ENCODE measurements around the gene C4orf51.
A peak's percentile ranks its signal among the peaks of the same experiment; 100 is the strongest.

Gene C4orf51

GRCh38 chr4:145716200-145716599 is 36.3 kb downstream of the C4orf51 start:
- peak; percentile 45 for DNase-seq

GRCh38 chr4:145716661-145717200 is 36.8 kb downstream of the C4orf51 start:
- no peak for DNase-seq

GRCh38 chr4:145719752-145720624 is 40.0 kb downstream of the C4orf51 start:
- DNase-seq: no peak

- DNase-seq: no peak
These were observed 40.7 kb downstream of the C4orf51 start for GRCh38 chr4:145720656-145721055.

GRCh38 chr4:145722561-145722960 is 42.6 kb downstream of the C4orf51 start:
- DNase-seq: no peak

GRCh38 chr4:145723336-145723735 is 43.4 kb downstream of the C4orf51 start:
- DNase-seq: no peak

- DNase-seq: no peak
These were observed 50.1 kb downstream of the C4orf51 start for GRCh38 chr4:145730026-145730425.

- peak; percentile 72 for DNase-seq
These were observed 51.1 kb downstream of the C4orf51 start for GRCh38 chr4:145731028-145731427.

GRCh38 chr4:145732001-145732815 is 52.3 kb downstream of the C4orf51 start:
- no peak for DNase-seq

- DNase-seq: peak; percentile 95
These were observed 53.2 kb downstream of the C4orf51 start for GRCh38 chr4:145732895-145733880.

GRCh38 chr4:145734031-145734430 is 54.1 kb downstream of the C4orf51 start:
- DNase-seq: no peak

GRCh38 chr4:145734576-145735346 is 54.8 kb downstream of the C4orf51 start:
- DNase-seq: peak; percentile 99

- DNase-seq: peak; percentile 97
These were observed 55.4 kb downstream of the C4orf51 start for GRCh38 chr4:145735347-145735675.

GRCh38 chr4:145735827-145736226 is 55.9 kb downstream of the C4orf51 start:
- no peak for DNase-seq

- peak; percentile 40 for DNase-seq
These were observed 56.4 kb downstream of the C4orf51 start for GRCh38 chr4:145736241-145736831.

- no peak for DNase-seq
These were observed 59.9 kb downstream of the C4orf51 start for GRCh38 chr4:145739845-145740244.

GRCh38 chr4:145740806-145741205 is 60.9 kb downstream of the C4orf51 start:
- no peak for DNase-seq

- DNase-seq: no peak
These were observed 63.7 kb downstream of the C4orf51 start for GRCh38 chr4:145743641-145744040.

- peak; percentile 39 for DNase-seq
These were observed 75.9 kb downstream of the C4orf51 start for GRCh38 chr4:145755802-145756201.

GRCh38 chr4:145756244-145756643 is 76.3 kb downstream of the C4orf51 start:
- DNase-seq: no peak

GRCh38 chr4:145757188-145757587 is 77.2 kb downstream of the C4orf51 start:
- no peak for DNase-seq

Measured in fibroblast of upper back skin (primary cell).